Measurements from ENCODE around the gene TNRC6A.
"Not testable (repeated sequence)": the region's sequence is repeated elsewhere in the genome, so short reads cannot be mapped to it uniquely, and the experiment has no call there.

Gene TNRC6A

DNA sequence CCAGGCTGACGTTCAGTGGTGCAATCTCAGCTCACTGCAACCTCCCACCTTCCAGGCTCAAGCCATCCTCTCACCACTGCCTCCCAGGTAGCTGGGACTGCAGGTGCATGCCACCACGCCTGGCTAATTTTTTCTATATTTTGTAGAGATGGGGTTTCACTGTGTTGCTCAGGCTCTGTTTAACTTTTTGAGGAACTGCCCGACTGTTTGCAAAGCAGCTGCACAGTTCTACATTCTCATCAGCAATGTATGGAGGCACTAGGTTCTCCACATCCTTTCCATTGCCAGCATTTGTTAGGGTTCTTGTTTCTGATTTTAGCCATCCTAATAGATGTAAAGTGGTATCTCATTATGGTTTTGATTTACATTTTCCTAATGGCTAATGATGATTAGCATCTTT is 9.4 kb downstream of the TNRC6A start:
- POLR2A ChIA-PET: no interaction called here
- no peak for TF ChIP-seq CTCF (IDR thresholded peaks at IDR 0.05; ENCODE audit: control extremely low read depth, extremely low read depth, low read depth, missing control alignments)
- DNase-seq (ENCODE audit: extremely low spot score): no peak
- CTCF ChIA-PET: interaction anchor here (1.0 to 1.5 kb wide), 3 partner anchors 10 to 23 kb away, joined by 3 read pairs; no protein-coding TSS in a partner anchor

DNA sequence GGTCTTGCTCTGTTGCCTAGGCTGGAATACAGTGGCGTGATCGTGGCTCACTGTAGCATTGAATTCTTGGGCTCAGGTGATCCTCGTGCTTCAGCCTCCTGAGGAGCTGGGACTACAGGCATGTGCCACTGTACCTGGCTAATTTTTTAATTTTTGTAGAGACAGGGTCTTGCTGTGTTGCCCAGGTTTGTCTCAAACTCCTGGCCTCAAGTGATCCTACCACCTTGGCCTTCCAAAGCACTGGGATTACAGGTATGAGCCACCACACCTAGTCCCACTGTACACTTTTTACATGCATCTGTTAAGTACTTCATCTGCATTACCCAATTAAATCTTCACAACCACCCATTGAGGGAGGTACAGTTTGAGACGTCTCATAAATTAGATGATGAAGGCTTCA is 12.4 kb downstream of the TNRC6A start:
- ChIA-PET CTCF (interaction anchor here (1.1 to 1.8 kb wide), 2 partner anchors 9 to 11 kb away, joined by 5 read pairs; no protein-coding TSS in a partner anchor), POLR2A (no interaction called here)
- no peak for TF ChIP-seq CTCF (IDR thresholded peaks at IDR 0.05; ENCODE audit: control extremely low read depth, extremely low read depth, low read depth, missing control alignments)
- no peak for DNase-seq (ENCODE audit: extremely low spot score)

DNA sequence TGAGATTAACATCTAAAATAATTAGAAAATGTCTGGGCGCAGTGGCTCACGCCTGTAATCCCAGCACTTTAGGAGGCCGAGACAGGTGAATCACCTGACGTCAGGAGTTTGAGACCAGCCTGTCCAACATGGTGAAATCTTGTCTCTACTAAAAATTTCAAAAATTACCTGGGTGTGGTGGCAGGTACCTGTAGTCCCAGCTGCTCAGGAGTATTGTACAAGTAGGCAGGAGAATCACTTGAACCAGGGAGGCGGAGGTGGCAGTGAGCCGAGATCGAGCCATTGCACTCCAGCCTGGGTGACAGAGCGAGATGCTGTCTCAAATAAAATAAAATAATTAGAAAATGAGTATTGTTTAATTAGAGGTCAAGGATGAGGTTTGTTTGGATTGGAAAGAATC is 13.2 kb downstream of the TNRC6A start:
- CTCF ChIA-PET; DNase-seq (ENCODE audit: extremely low spot score); POLR2A ChIA-PET: not testable (repeated sequence)

GRCh38 chr16:24745391-24745790 is 15.9 kb downstream of the TNRC6A start:
- ChIA-PET POLR2A (no interaction called here), CTCF (interaction anchor here (1.1 to 2.6 kb wide), 5 partner anchors 10 to 14 kb away, joined by 3 to 11 read pairs (median 5); no protein-coding TSS in a partner anchor)
- no peak for TF ChIP-seq CTCF (IDR thresholded peaks at IDR 0.05; ENCODE audit: control extremely low read depth, extremely low read depth, low read depth, missing control alignments)
- no peak for DNase-seq (ENCODE audit: extremely low spot score)

- no peak for TF ChIP-seq CTCF (IDR thresholded peaks at IDR 0.05; ENCODE audit: control extremely low read depth, extremely low read depth, low read depth, missing control alignments)
- no peak for DNase-seq (ENCODE audit: extremely low spot score)
- CTCF ChIA-PET: interaction anchor here (1.1 to 2.6 kb wide), 4 partner anchors 10 to 14 kb away, joined by 3 to 11 read pairs (median 5); no protein-coding TSS in a partner anchor
- POLR2A ChIA-PET: no interaction called here
Measured at GRCh38 chr16:24745791-24746190, 16.3 kb downstream of the TNRC6A start.

- ChIA-PET POLR2A (no interaction called here), CTCF (no interaction called here)
- no peak for DNase-seq (ENCODE audit: extremely low spot score)
- no peak for TF ChIP-seq CTCF (IDR thresholded peaks at IDR 0.05; ENCODE audit: control extremely low read depth, extremely low read depth, low read depth, missing control alignments)
Measured at GRCh38 chr16:24747441-24747840, 18.0 kb downstream of the TNRC6A start.

- ChIA-PET POLR2A (no interaction called here), CTCF (no interaction called here)
- no peak for DNase-seq (ENCODE audit: extremely low spot score)
- TF ChIP-seq CTCF (IDR thresholded peaks at IDR 0.05; ENCODE audit: control extremely low read depth, extremely low read depth, low read depth, missing control alignments): no peak
Measured at GRCh38 chr16:24748242-24748641, 18.8 kb downstream of the TNRC6A start.
